ENCODE measurements around the gene EXOC6B.
"Not testable (repeated sequence)": the region's sequence is repeated elsewhere in the genome, so short reads cannot be mapped to it uniquely, and the experiment has no call there.

EXOC6B gene

GRCh38 chr2:72425996-72426395 is 399.8 kb downstream of the EXOC6B start:
- H4K8ac ChIP-seq (ENCODE audit: low read depth, low read length) = no peak overlapping the region
- no peak overlapping the region for H2AK5ac ChIP-seq (ENCODE audit: low read depth, low read length)
- no peak for DNase-seq (ENCODE audit: low spot score)
- no peak overlapping the region for H3K4ac ChIP-seq (ENCODE audit: low read length)
- H4K91ac ChIP-seq (ENCODE audit: low read depth, low read length, poor library complexity) = no peak overlapping the region
- no peak overlapping the region for H2BK5ac ChIP-seq (ENCODE audit: low read length)
- no peak overlapping the region for H2BK120ac ChIP-seq (ENCODE audit: low read depth, low read length)
- H3K4me2 ChIP-seq (ENCODE audit: insufficient read depth, low read length, poor library complexity, severe bottlenecking) = no peak overlapping the region
- no peak overlapping the region for H3K4me3 ChIP-seq (ENCODE audit: low read length in 2 of 2)
- no peak overlapping the region for H3K14ac ChIP-seq (ENCODE audit: low read length)
- H3K23ac ChIP-seq (ENCODE audit: low read depth, low read length, poor library complexity) = no peak overlapping the region
- no peak overlapping the region for H3K18ac ChIP-seq (ENCODE audit: low read length)
- no peaks in the 10 kb centered on the region for H3K36me3 ChIP-seq (replicated peaks in 1 of 2; ENCODE audit: control insufficient read depth in 2 of 2, insufficient read depth in 2 of 2, low read length in 2 of 2)
- no peak overlapping the region for H2BK15ac ChIP-seq (ENCODE audit: low read length)
- no peak overlapping the region for H3K27ac ChIP-seq (replicated peaks; ENCODE audit: low read length)
- no peak overlapping the region for H2BK12ac ChIP-seq (ENCODE audit: low read length)
- no peaks in the 10 kb centered on the region for H3K9me3 ChIP-seq (replicated peaks in 1 of 2; ENCODE audit: control insufficient read depth in 2 of 2, insufficient read depth in 1 of 2, low read depth in 1 of 2, low read length in 2 of 2)
- no peak overlapping the region for H2AFZ ChIP-seq (ENCODE audit: low read length)
- H3K27me3 ChIP-seq (ENCODE audit: control insufficient read depth in 3 of 3, insufficient read depth in 3 of 3, low read depth in 1 of 3, low read length in 3 of 3) = no peaks in the 10 kb centered on the region
- no peaks in the 10 kb centered on the region for H3K79me1 ChIP-seq (ENCODE audit: low read depth, low read length)
- H3K4me1 ChIP-seq (ENCODE audit: control insufficient read depth in 2 of 2, insufficient read depth in 1 of 2, low read depth in 1 of 2, low read length in 2 of 2) = no peaks in the 10 kb centered on the region
- no peak overlapping the region for H3K9ac ChIP-seq (ENCODE audit: low read depth, low read length, poor library complexity)

GRCh38 chr2:72423756-72424155 is 402.1 kb downstream of the EXOC6B start:
- H3K4me2 ChIP-seq (ENCODE audit: insufficient read depth, low read length, poor library complexity, severe bottlenecking) = no peak overlapping the region
- no peak overlapping the region for H3K4me3 ChIP-seq (ENCODE audit: low read length in 2 of 2)
- H2BK15ac ChIP-seq (ENCODE audit: low read length) = no peak overlapping the region
- no peak overlapping the region for H2AFZ ChIP-seq (ENCODE audit: low read length)
- no peak overlapping the region for H2AK5ac ChIP-seq (ENCODE audit: low read depth, low read length)
- WGBS, 2 donors (ENCODE audit: extremely low coverage in 2 of 2, insufficient read length in 2 of 2, insufficient replicate concordance in 1 of 2) = no CpG with 5 or more reads among the region's 2 CpGs
- no peak overlapping the region for H4K91ac ChIP-seq (ENCODE audit: low read depth, low read length, poor library complexity)
- H3K9ac ChIP-seq (ENCODE audit: low read depth, low read length, poor library complexity) = no peak overlapping the region
- no peak overlapping the region for H4K8ac ChIP-seq (ENCODE audit: low read depth, low read length)
- H3K36me3 ChIP-seq (replicated peaks in 1 of 2; ENCODE audit: control insufficient read depth in 2 of 2, insufficient read depth in 2 of 2, low read length in 2 of 2) = no peaks in the 10 kb centered on the region
- no peak for DNase-seq (ENCODE audit: low spot score)
- no peak overlapping the region for H2BK5ac ChIP-seq (ENCODE audit: low read length)
- no peak overlapping the region for H3K27ac ChIP-seq (replicated peaks; ENCODE audit: low read length)
- H3K18ac ChIP-seq (ENCODE audit: low read length) = no peak overlapping the region
- H3K4ac ChIP-seq (ENCODE audit: low read length) = no peak overlapping the region
- no peak overlapping the region for H3K14ac ChIP-seq (ENCODE audit: low read length)
- H3K9me3 ChIP-seq (replicated peaks in 1 of 2; ENCODE audit: control insufficient read depth in 2 of 2, insufficient read depth in 1 of 2, low read depth in 1 of 2, low read length in 2 of 2) = peaks cover 0 to 3% of the 10 kb centered on the region in 2 donors
- H3K79me1 ChIP-seq (ENCODE audit: low read depth, low read length) = no peaks in the 10 kb centered on the region
- H3K23ac ChIP-seq (ENCODE audit: low read depth, low read length, poor library complexity) = no peak overlapping the region
- no peak overlapping the region for H2BK12ac ChIP-seq (ENCODE audit: low read length)
- H3K27me3 ChIP-seq (ENCODE audit: control insufficient read depth in 3 of 3, insufficient read depth in 3 of 3, low read depth in 1 of 3, low read length in 3 of 3) = no peaks in the 10 kb centered on the region
- H3K4me1 ChIP-seq (ENCODE audit: control insufficient read depth in 2 of 2, insufficient read depth in 1 of 2, low read depth in 1 of 2, low read length in 2 of 2) = no peaks in the 10 kb centered on the region
- H2BK120ac ChIP-seq (ENCODE audit: low read depth, low read length) = no peak overlapping the region

GRCh38 chr2:72421771-72422379 is 404.0 kb downstream of the EXOC6B start:
- not testable (repeated sequence) for DNase-seq (ENCODE audit: low spot score); H3K9me3 ChIP-seq (replicated peaks in 1 of 2; ENCODE audit: control insufficient read depth in 2 of 2, insufficient read depth in 1 of 2, low read depth in 1 of 2, low read length in 2 of 2); H3K4me3 ChIP-seq (ENCODE audit: low read length in 2 of 2); H3K79me1 ChIP-seq (ENCODE audit: low read depth, low read length); H2BK15ac ChIP-seq (ENCODE audit: low read length); H2AK5ac ChIP-seq (ENCODE audit: low read depth, low read length); H4K91ac ChIP-seq (ENCODE audit: low read depth, low read length, poor library complexity); H3K4me2 ChIP-seq (ENCODE audit: insufficient read depth, low read length, poor library complexity, severe bottlenecking); H3K23ac ChIP-seq (ENCODE audit: low read depth, low read length, poor library complexity); H2AFZ ChIP-seq (ENCODE audit: low read length); H3K18ac ChIP-seq (ENCODE audit: low read length); H3K27ac ChIP-seq (replicated peaks; ENCODE audit: low read length); H3K4me1 ChIP-seq (ENCODE audit: control insufficient read depth in 2 of 2, insufficient read depth in 1 of 2, low read depth in 1 of 2, low read length in 2 of 2); H3K27me3 ChIP-seq (ENCODE audit: control insufficient read depth in 3 of 3, insufficient read depth in 3 of 3, low read depth in 1 of 3, low read length in 3 of 3); H3K9ac ChIP-seq (ENCODE audit: low read depth, low read length, poor library complexity); H3K36me3 ChIP-seq (replicated peaks in 1 of 2; ENCODE audit: control insufficient read depth in 2 of 2, insufficient read depth in 2 of 2, low read length in 2 of 2); H4K8ac ChIP-seq (ENCODE audit: low read depth, low read length); H2BK120ac ChIP-seq (ENCODE audit: low read depth, low read length); H2BK12ac ChIP-seq (ENCODE audit: low read length); H3K14ac ChIP-seq (ENCODE audit: low read length); H3K4ac ChIP-seq (ENCODE audit: low read length); H2BK5ac ChIP-seq (ENCODE audit: low read length)
- no CpG with 5 or more reads among the region's 31 CpGs for WGBS, 2 donors (ENCODE audit: extremely low coverage in 2 of 2, insufficient read length in 2 of 2, insufficient replicate concordance in 1 of 2)

GRCh38 chr2:72415781-72416475 is 409.9 kb downstream of the EXOC6B start:
- no peak for DNase-seq (ENCODE audit: low spot score)

More at GRCh38 chr2:72415781-72416475, 409.9 kb downstream of the EXOC6B start:
- H2BK12ac ChIP-seq (ENCODE audit: low read length) = no peak overlapping the region
- H2AFZ ChIP-seq (ENCODE audit: low read length) = no peak overlapping the region
- H3K4me2 ChIP-seq (ENCODE audit: insufficient read depth, low read length, poor library complexity, severe bottlenecking) = no peak overlapping the region
- H3K27ac ChIP-seq (replicated peaks; ENCODE audit: low read length) = no peak overlapping the region
- H3K9me3 ChIP-seq (replicated peaks in 1 of 2; ENCODE audit: control insufficient read depth in 2 of 2, insufficient read depth in 1 of 2, low read depth in 1 of 2, low read length in 2 of 2) = peaks cover 0 to 3% of the 10 kb centered on the region in 2 donors
- WGBS, 2 donors (ENCODE audit: extremely low coverage in 2 of 2, insufficient read length in 2 of 2, insufficient replicate concordance in 1 of 2) = no CpG with 5 or more reads among the region's 5 CpGs
- no peak overlapping the region for H3K14ac ChIP-seq (ENCODE audit: low read length)
- H3K23ac ChIP-seq (ENCODE audit: low read depth, low read length, poor library complexity) = no peak overlapping the region
- no peak overlapping the region for H4K8ac ChIP-seq (ENCODE audit: low read depth, low read length)
- no peaks in the 10 kb centered on the region for H3K79me1 ChIP-seq (ENCODE audit: low read depth, low read length)
- H2BK15ac ChIP-seq (ENCODE audit: low read length) = no peak overlapping the region
- no peaks in the 10 kb centered on the region for H3K4me1 ChIP-seq (ENCODE audit: control insufficient read depth in 2 of 2, insufficient read depth in 1 of 2, low read depth in 1 of 2, low read length in 2 of 2)
- no peak overlapping the region for H3K9ac ChIP-seq (ENCODE audit: low read depth, low read length, poor library complexity)
- H3K27me3 ChIP-seq (ENCODE audit: control insufficient read depth in 3 of 3, insufficient read depth in 3 of 3, low read depth in 1 of 3, low read length in 3 of 3) = no peaks in the 10 kb centered on the region
- no peak overlapping the region for H2BK120ac ChIP-seq (ENCODE audit: low read depth, low read length)
- no peaks in the 10 kb centered on the region for H3K36me3 ChIP-seq (replicated peaks in 1 of 2; ENCODE audit: control insufficient read depth in 2 of 2, insufficient read depth in 2 of 2, low read length in 2 of 2)
- no peak overlapping the region for H2BK5ac ChIP-seq (ENCODE audit: low read length)
- no peak overlapping the region for H3K18ac ChIP-seq (ENCODE audit: low read length)
- no peak overlapping the region for H2AK5ac ChIP-seq (ENCODE audit: low read depth, low read length)
- no peak overlapping the region for H3K4me3 ChIP-seq (ENCODE audit: low read length in 2 of 2)
- no peak overlapping the region for H4K91ac ChIP-seq (ENCODE audit: low read depth, low read length, poor library complexity)
- H3K4ac ChIP-seq (ENCODE audit: low read length) = no peak overlapping the region

All from neuronal stem cell (in vitro differentiated cells).